ENCODE results near the gene RNF126.
A peak's percentile ranks its signal among the peaks of the same experiment; 100 is the strongest.

The RNF126 gene

GRCh38 chr19:694481-695351 lies 31.7 kb upstream of the RNF126 start:
- H3K4me3 Mint-ChIP-seq, result no peak overlapping the region
- no peaks in the 10 kb centered on the region for H3K36me3 Mint-ChIP-seq
- no peak overlapping the region for H3K27ac Mint-ChIP-seq
- no peak for ATAC-seq (ENCODE audit: low read depth)
- no peak for DNase-seq (ENCODE audit: low spot score in 2 of 2)
- H3K9me3 Mint-ChIP-seq, result no peaks in the 10 kb centered on the region
- H3K4me1 Mint-ChIP-seq, result no peaks in the 10 kb centered on the region
- H3K27me3 Mint-ChIP-seq, result peaks cover 8% of the 10 kb centered on the region

GRCh38 chr19:690203-690602 lies 27.2 kb upstream of the RNF126 start:
- ATAC-seq (ENCODE audit: low read depth) (no peak), DNase-seq (ENCODE audit: low spot score in 2 of 2) (no peak)
- no peak overlapping the region for H3K4me3 Mint-ChIP-seq
- H3K27me3 Mint-ChIP-seq, result peaks cover 11% of the 10 kb centered on the region
- no peak overlapping the region for H3K27ac Mint-ChIP-seq
- H3K36me3 Mint-ChIP-seq, result no peaks in the 10 kb centered on the region
- no peaks in the 10 kb centered on the region for H3K4me1 Mint-ChIP-seq
- H3K9me3 Mint-ChIP-seq, result peaks cover 2% of the 10 kb centered on the region

GRCh38 chr19:688992-689391 lies 26.0 kb upstream of the RNF126 start:
- no peak for ATAC-seq (ENCODE audit: low read depth)
- no peak overlapping the region for H3K27ac Mint-ChIP-seq
- DNase-seq (ENCODE audit: low spot score in 2 of 2), result no peak
- no peak overlapping the region for H3K4me3 Mint-ChIP-seq
- H3K9me3 Mint-ChIP-seq, result peaks cover 2% of the 10 kb centered on the region
- no peaks in the 10 kb centered on the region for H3K36me3 Mint-ChIP-seq
- H3K4me1 Mint-ChIP-seq, result no peaks in the 10 kb centered on the region
- H3K27me3 Mint-ChIP-seq, result peaks cover 6% of the 10 kb centered on the region

DNA sequence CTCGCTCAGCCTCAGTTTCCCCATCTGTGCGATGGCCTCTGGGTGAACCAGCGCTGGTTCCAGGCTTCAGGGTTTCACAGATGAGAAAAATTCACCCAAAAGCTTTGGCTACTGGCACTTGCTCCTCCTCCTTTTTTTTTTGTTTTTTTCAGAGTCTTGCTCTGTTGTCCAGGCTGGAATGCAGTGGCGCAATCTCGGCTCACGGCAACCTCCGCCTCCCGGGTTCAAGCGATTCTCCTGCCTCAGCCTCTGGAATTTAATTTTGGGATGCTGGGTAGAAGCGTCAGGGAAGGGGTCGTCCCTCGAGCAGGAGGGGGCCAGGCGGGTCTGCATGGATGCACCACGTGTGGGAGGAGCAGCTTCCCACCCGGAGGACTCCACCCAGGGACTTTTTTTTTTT lies 25.2 kb upstream of the RNF126 start:
- Mint-ChIP-seq H3K4me3 (no peak overlapping the region), H3K9me3 (peaks cover 2% of the 10 kb centered on the region), H3K36me3 (no peaks in the 10 kb centered on the region), H3K27me3 (peaks cover 6% of the 10 kb centered on the region), H3K27ac (no peak overlapping the region), H3K4me1 (no peaks in the 10 kb centered on the region)
- DNase-seq (ENCODE audit: low spot score in 2 of 2), result no peak
- no peak for ATAC-seq (ENCODE audit: low read depth)

- H3K27ac Mint-ChIP-seq, result no peak overlapping the region
- H3K36me3 Mint-ChIP-seq, result no peaks in the 10 kb centered on the region
Measured at GRCh38 chr19:687569-688166, 24.7 kb upstream of the RNF126 start.

GRCh38 chr19:686589-687297 lies 23.7 kb upstream of the RNF126 start:
- Mint-ChIP-seq H3K27me3 (peaks cover 6% of the 10 kb centered on the region), H3K36me3 (no peaks in the 10 kb centered on the region), H3K27ac (no peak overlapping the region), H3K9me3 (peaks cover 2% of the 10 kb centered on the region), H3K4me1 (no peaks in the 10 kb centered on the region), H3K4me3 (no peak overlapping the region)
- ATAC-seq (ENCODE audit: low read depth), result no peak
- DNase-seq (ENCODE audit: low spot score in 2 of 2), result no peak

More at GRCh38 chr19:687569-688166, 24.7 kb upstream of the RNF126 start:
- no peaks in the 10 kb centered on the region for H3K4me1 Mint-ChIP-seq
- ATAC-seq (ENCODE audit: low read depth), result no peak
- no peak for DNase-seq (ENCODE audit: low spot score in 2 of 2)
- no peak overlapping the region for H3K4me3 Mint-ChIP-seq
- H3K27me3 Mint-ChIP-seq, result peaks cover 6% of the 10 kb centered on the region
- H3K9me3 Mint-ChIP-seq, result peaks cover 2% of the 10 kb centered on the region

GRCh38 chr19:685454-685931 lies 22.5 kb upstream of the RNF126 start:
- peaks cover 5% of the 10 kb centered on the region for H3K4me1 Mint-ChIP-seq
- no peak overlapping the region for H3K27ac Mint-ChIP-seq
- H3K4me3 Mint-ChIP-seq, result no peak overlapping the region
- no peaks in the 10 kb centered on the region for H3K36me3 Mint-ChIP-seq
- H3K9me3 Mint-ChIP-seq, result peaks cover 2% of the 10 kb centered on the region
- DNase-seq (ENCODE audit: low spot score in 2 of 2) (no peak), ATAC-seq (ENCODE audit: low read depth) (no peak)
- peaks cover 6% of the 10 kb centered on the region for H3K27me3 Mint-ChIP-seq

- DNase-seq (ENCODE audit: low spot score in 2 of 2) (no peak), ATAC-seq (ENCODE audit: low read depth) (no peak)
- H3K4me3 Mint-ChIP-seq, result no peak overlapping the region
- H3K27me3 Mint-ChIP-seq, result peaks cover under 1% of the 10 kb centered on the region
- H3K4me1 Mint-ChIP-seq, result peaks cover 5% of the 10 kb centered on the region
- H3K27ac Mint-ChIP-seq, result no peak overlapping the region
- peaks cover 2% of the 10 kb centered on the region for H3K9me3 Mint-ChIP-seq
- no peaks in the 10 kb centered on the region for H3K36me3 Mint-ChIP-seq
Measured at GRCh38 chr19:682678-683320, 19.8 kb upstream of the RNF126 start.

- Mint-ChIP-seq H3K4me3 (peak overlapping the region; percentile 91), H3K27me3 (peaks cover 2% of the 10 kb centered on the region), H3K27ac (peak overlapping the region; percentile 94), H3K9me3 (peaks cover 2% of the 10 kb centered on the region), H3K36me3 (no peaks in the 10 kb centered on the region), H3K4me1 (peaks cover 5% of the 10 kb centered on the region)
- DNase-seq (ENCODE audit: low spot score in 2 of 2), result no peak
- peak; percentile 2 for ATAC-seq (ENCODE audit: low read depth)
Measured at GRCh38 chr19:681029-682019, 18.3 kb upstream of the RNF126 start.

DNA sequence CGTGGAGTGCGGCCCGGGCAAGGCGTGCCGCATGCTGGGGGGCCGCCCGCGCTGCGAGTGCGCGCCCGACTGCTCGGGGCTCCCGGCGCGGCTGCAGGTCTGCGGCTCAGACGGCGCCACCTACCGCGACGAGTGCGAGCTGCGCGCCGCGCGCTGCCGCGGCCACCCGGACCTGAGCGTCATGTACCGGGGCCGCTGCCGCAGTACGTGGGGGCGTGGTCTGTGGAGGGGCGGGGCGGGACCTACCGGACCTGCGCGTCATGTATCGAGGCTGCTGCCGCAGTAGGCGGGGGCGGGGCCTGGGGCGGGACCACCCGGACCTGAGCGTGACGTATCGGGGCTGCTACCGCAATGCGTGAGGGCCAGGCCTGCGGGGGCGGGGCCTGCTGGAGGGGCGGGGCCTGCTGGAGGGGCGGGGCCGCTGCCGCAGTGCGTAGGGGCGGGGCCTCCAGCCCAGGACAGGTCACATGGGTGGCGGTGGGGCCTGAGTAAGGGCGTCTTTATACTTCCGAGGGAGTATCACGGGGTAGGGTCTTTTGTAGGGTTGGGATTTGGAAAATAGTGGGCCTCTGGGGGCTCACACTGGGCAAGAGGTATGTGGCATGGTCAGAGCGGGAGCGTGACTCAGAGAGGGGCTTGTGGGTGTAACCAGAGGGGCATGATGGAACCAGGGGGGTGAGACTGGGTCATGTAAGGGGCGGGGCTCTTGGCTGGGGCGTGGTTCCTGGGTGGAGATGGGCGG lies 17.4 kb upstream of the RNF126 start:
- H3K4me3 Mint-ChIP-seq, result peak overlapping the region; percentile 91
- peaks cover 3% of the 10 kb centered on the region for H3K27me3 Mint-ChIP-seq
- H3K36me3 Mint-ChIP-seq, result no peaks in the 10 kb centered on the region
- H3K27ac Mint-ChIP-seq, result peak overlapping the region; percentile 94
- H3K9me3 Mint-ChIP-seq, result no peaks in the 10 kb centered on the region
- DNase-seq (ENCODE audit: low spot score in 2 of 2) (peak; percentile 94 to 96), ATAC-seq (ENCODE audit: low read depth) (peak; percentile 75)
- H3K4me1 Mint-ChIP-seq, result peaks cover 5% of the 10 kb centered on the region

- ATAC-seq (ENCODE audit: low read depth), result no peak
- Mint-ChIP-seq H3K36me3 (no peaks in the 10 kb centered on the region), H3K27ac (no peak overlapping the region), H3K4me1 (peaks cover 8% of the 10 kb centered on the region), H3K9me3 (no peaks in the 10 kb centered on the region), H3K27me3 (peaks cover 5% of the 10 kb centered on the region), H3K4me3 (peak overlapping the region; percentile 66)
- no peak for DNase-seq (ENCODE audit: low spot score in 2 of 2)
Measured at GRCh38 chr19:679418-680286, 16.6 kb upstream of the RNF126 start.
